Hepatocyte (in vitro differentiated cells): ENCODE data around the gene BCL11A.

Experiments
- EZH2 ChIP-seq: fragments of 200-600 bp; sonication (generic); IDR thresholded peaks from 2 replicates; pipeline ENCODE4 v1.6.1; 2016; ENCODE audit warnings: antibody characterized with exemption, mild to moderate bottlenecking, borderline replicate concordance
- EZH2phosphoT487 ChIP-seq: fragments of 200-600 bp; sonication (generic); IDR thresholded peaks from one replicate; pipeline ENCODE4 v1.6.1; 2018; ENCODE audit warnings: antibody characterized with exemption, mild to moderate bottlenecking, low read depth, moderate library complexity; ENCODE audit not compliant: unreplicated experiment, severe bottlenecking
- TF ChIP-seq, protein P1 (sequence below): fragments of 200-600 bp; sonication (generic); IDR thresholded peaks from 2 replicates; pipeline ENCODE4 v1.5.1; 2016; ENCODE audit warnings: antibody characterized with exemption, mild to moderate bottlenecking; ENCODE audit not compliant: poor library complexity

DNA sequence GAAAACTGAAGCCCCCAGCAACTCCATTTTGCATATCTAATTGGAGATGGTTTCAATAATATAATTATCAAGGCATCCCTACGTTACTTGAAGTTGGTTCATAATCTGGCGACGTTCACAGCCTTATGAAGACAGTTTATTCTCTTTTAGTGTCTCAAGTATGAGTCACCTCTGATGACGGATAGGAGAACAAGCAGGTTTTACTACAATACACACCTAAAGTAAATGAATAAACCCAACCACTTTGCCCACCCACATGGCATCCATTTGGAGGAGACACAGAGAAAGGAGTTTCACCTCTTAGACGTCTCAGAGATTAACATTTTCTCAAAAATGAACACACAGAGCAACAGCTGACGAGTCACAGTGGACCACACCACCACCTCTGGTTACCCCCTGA lies 40.8 kb downstream of the BCL11A start:
- TF ChIP-seq, protein P1, sequence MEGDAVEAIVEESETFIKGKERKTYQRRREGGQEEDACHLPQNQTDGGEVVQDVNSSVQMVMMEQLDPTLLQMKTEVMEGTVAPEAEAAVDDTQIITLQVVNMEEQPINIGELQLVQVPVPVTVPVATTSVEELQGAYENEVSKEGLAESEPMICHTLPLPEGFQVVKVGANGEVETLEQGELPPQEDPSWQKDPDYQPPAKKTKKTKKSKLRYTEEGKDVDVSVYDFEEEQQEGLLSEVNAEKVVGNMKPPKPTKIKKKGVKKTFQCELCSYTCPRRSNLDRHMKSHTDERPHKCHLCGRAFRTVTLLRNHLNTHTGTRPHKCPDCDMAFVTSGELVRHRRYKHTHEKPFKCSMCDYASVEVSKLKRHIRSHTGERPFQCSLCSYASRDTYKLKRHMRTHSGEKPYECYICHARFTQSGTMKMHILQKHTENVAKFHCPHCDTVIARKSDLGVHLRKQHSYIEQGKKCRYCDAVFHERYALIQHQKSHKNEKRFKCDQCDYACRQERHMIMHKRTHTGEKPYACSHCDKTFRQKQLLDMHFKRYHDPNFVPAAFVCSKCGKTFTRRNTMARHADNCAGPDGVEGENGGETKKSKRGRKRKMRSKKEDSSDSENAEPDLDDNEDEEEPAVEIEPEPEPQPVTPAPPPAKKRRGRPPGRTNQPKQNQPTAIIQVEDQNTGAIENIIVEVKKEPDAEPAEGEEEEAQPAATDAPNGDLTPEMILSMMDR: no peak
- no peak for TF ChIP-seq EZH2phosphoT487
- no peak for TF ChIP-seq EZH2
